Right lobe of liver (tissue), 6 donors: ENCODE results near the gene KIF1A. TPM values are rescaled to one million over a fixed set of nuclear protein-coding genes. Genes with fewer than 3 reads are reported as not detected.

Experiments used
- ATAC-seq, 4 donors: fragments of 200-7000 bp; cut with Tn5 transposase; one replicate each; pipeline ENCODE4 v1.9.1; 2020; ENCODE audit warnings: mild to moderate bottlenecking in 4 of 4, moderate library complexity in 4 of 4
- DNase-seq, 3 donors: peaks; one replicate each; pipeline ENCODE4 v3.0.0-alpha.2; 2020
- H3K27ac ChIP-seq, 3 donors: fragments of 200-600 bp; one replicate each; pipeline ENCODE4 v1.8.0; 2022
- H3K27me3 ChIP-seq, 2 donors: fragments of 200-600 bp; one replicate each; pipeline ENCODE4 v1.8.0; 2022
- H3K36me3 ChIP-seq, 4 donors: fragments of 200-600 bp; sonication (generic) in 1 of 4; one replicate each; pipeline versions ENCODE4 v1.5.1 to v1.8.0; 2017 to 2022; ENCODE audit warnings: control low read depth in 1 of 4
- H3K4me1 ChIP-seq, 4 donors: fragments of 200-600 bp; sonication (generic) in 1 of 4; one replicate each; pipeline versions ENCODE4 v1.5.1 to v1.8.0; 2017 to 2022; ENCODE audit warnings: control low read depth in 1 of 4
- H3K4me3 ChIP-seq, 3 donors: fragments of 200-600 bp; one replicate each; pipeline ENCODE4 v1.8.0; 2022
- H3K9me3 ChIP-seq, 4 donors: fragments of 200-600 bp; sonication (generic) in 1 of 4; one replicate each; pipeline versions ENCODE4 v1.5.1 to v1.8.0; 2017 to 2022; ENCODE audit warnings: control low read depth in 1 of 4
- CTCF ChIP-seq, 4 donors: fragments of 200-600 bp in 3 of 4; fragments of 450-650 bp in 1 of 4; IDR thresholded peaks; one replicate each; pipeline versions ENCODE4 v1.5.1 to v1.8.0; 2016 to 2022; ENCODE audit warnings: antibody characterized with exemption in 4 of 4, mild to moderate bottlenecking in 2 of 4
- POLR2A ChIP-seq: fragments of 450-650 bp; IDR thresholded peaks from one replicate; pipeline ENCODE4 v1.6.1; 2017; ENCODE audit warnings: antibody characterized with exemption, mild to moderate bottlenecking
- WGBS: methylation state at CpG from one replicate; pipeline ENCODE4 v1.1.6; 2018; ENCODE audit warnings: low coverage, low lambda C conversion rate; ENCODE audit not compliant: insufficient coverage; ENCODE audit errors: missing lambda C conversion rate; 5-methylcytosine and 5-hydroxymethylcytosine counted together
- intact Hi-C, 2 donors: fragments of 100-400 bp; cut with DNase I; formaldehyde crosslinking; loops; one replicate each; pipeline versions ENCODE4 v1.11.2 to v1.14.1; 2022
- total RNA-seq, 6 experiments: library from RNA; depleted of rRNA in 2 of 6; stranded (reverse); fragments of >200 nt in 2 of 6; fragmentation: NEBNext Ultra II Directional in 3 of 6; extraction: Animal tissue kit (Norgen Biotek cat#: 25700) in 3 of 6; gene quantifications; one replicate each; pipeline versions ENCODE4 v1.1.0 to v1.2.4, GENCODE V29; 2016 to 2023
- donor health status: DM: no; HTN: yes; CAD: no.
- donor health status: DM: no; HTN: no; CAD: no.
- donor health status: DM: no; HTN: no; CAD: no.
- donor health status: DM: no; HTN: yes; CAD: no.
- donor health status: DM: no; HTN: yes; CAD: no.

Gene KIF1A
- total RNA-seq, 6 experiments from 2014 or later = 0.31 to 0.87 (median 0.56) TPM

GRCh38 chr2:240795916-240796510, 24.0 kb downstream of the KIF1A start:
- WGBS = 66% methylated on average over 4 of the region's 21 CpGs
- intact Hi-C loops = no loop called here
- DNase-seq (peak in 2 of 3 donors; percentile 9 to 46), ATAC-seq (no peak)
- H3K27me3 ChIP-seq = no peaks in the 10 kb centered on the region
- no peaks in the 10 kb centered on the region for H3K36me3 ChIP-seq
- H3K9me3 ChIP-seq = no peaks in the 10 kb centered on the region
- H3K4me1 ChIP-seq = peaks cover 0 to 30% (median 11%) of the 10 kb centered on the region in 4 donors
- H3K27ac ChIP-seq = peak overlapping the region in 1 of 3 donors; percentile 73
- H3K4me3 ChIP-seq = no peak overlapping the region
- TF ChIP-seq POLR2A (no peak), CTCF (IDR thresholded peaks at IDR 0.05) (no peak)

GRCh38 chr2:240795454-240795853, 24.6 kb downstream of the KIF1A start:
- H3K4me3 ChIP-seq = no peak overlapping the region
- WGBS = no CpG with 5 or more reads among the region's 11 CpGs
- intact Hi-C loops = no loop called here
- no peaks in the 10 kb centered on the region for H3K36me3 ChIP-seq
- no peak for TF ChIP-seq CTCF (IDR thresholded peaks at IDR 0.05)
- no peak for TF ChIP-seq POLR2A
- DNase-seq = peak in 2 of 3 donors; percentile 16 to 51
- H3K9me3 ChIP-seq = no peaks in the 10 kb centered on the region
- peaks cover 0 to 30% (median 11%) of the 10 kb centered on the region in 4 donors for H3K4me1 ChIP-seq
- peak overlapping the region in 1 of 3 donors; percentile 73 for H3K27ac ChIP-seq
- H3K27me3 ChIP-seq = no peaks in the 10 kb centered on the region
- no peak for ATAC-seq

GRCh38 chr2:240794178-240794721, 25.8 kb downstream of the KIF1A start:
- peak overlapping the region in 2 of 3 donors; percentile 77 to 96 for H3K27ac ChIP-seq
- WGBS = 26% methylated on average over 11 of the region's 17 CpGs
- peaks cover 0 to 30% (median 11%) of the 10 kb centered on the region in 4 donors for H3K4me1 ChIP-seq
- intact Hi-C loops = no loop called here
- peak; percentile 85 to 93 (median 89) for ATAC-seq
- no peak for TF ChIP-seq CTCF (IDR thresholded peaks at IDR 0.05)
- TF ChIP-seq POLR2A = peak; percentile 18
- H3K4me3 ChIP-seq = peak overlapping the region in 1 of 3 donors; percentile 2
- DNase-seq = peak; percentile 75 to 94 (median 93)
- H3K36me3 ChIP-seq = no peaks in the 10 kb centered on the region
- no peaks in the 10 kb centered on the region for H3K27me3 ChIP-seq
- H3K9me3 ChIP-seq = no peaks in the 10 kb centered on the region

GRCh38 chr2:240793313-240794177, 26.5 kb downstream of the KIF1A start:
- TF ChIP-seq POLR2A = no peak
- no peak for TF ChIP-seq CTCF (IDR thresholded peaks at IDR 0.05)
- intact Hi-C loops = no loop called here
- peak; percentile 28 to 74 (median 64) for DNase-seq
- peak; percentile 53 to 69 (median 64) for ATAC-seq
- Histone ChIP-seq H3K36me3 (no peaks in the 10 kb centered on the region), H3K4me1 (peaks cover 0 to 30% (median 11%) of the 10 kb centered on the region in 4 donors), H3K9me3 (no peaks in the 10 kb centered on the region), H3K27ac (peak overlapping the region in 2 of 3 donors; percentile 77 to 96), H3K27me3 (no peaks in the 10 kb centered on the region), H3K4me3 (peak overlapping the region in 1 of 3 donors; percentile 2)
- 39% methylated on average over 11 of the region's 21 CpGs for WGBS
